Aorta (tissue), 5 donors: ENCODE data around the gene HNRNPR. TPM values are rescaled to one million over a fixed set of nuclear protein-coding genes. Genes with fewer than 3 reads are reported as not detected.

ENCODE experiments used
- ATAC-seq: fragments of 200-7000 bp; cut with Tn5 transposase; one replicate; pipeline ENCODE4 v1.9.1; 2022; ENCODE audit warnings: moderate library complexity; ENCODE audit not compliant: low FRiP score
- DNase-seq, 2 donors: peaks; one replicate each; pipeline ENCODE4 v3.0.0-alpha.2; 2020
- H3K27ac ChIP-seq, 2 donors: one replicate each; pipeline ENCODE4 v1.5.1; 2013; ENCODE audit warnings: low read length in 2 of 2, mild to moderate bottlenecking in 2 of 2, moderate library complexity in 2 of 2, control low read depth in 1 of 2, inconsistent platforms in 1 of 2, low read depth in 1 of 2
- H3K27me3 ChIP-seq, 2 donors: one replicate each; pipeline ENCODE4 v1.6.1; 2013; ENCODE audit warnings: control low read depth in 1 of 2, low read length in 1 of 2, mild to moderate bottlenecking in 1 of 2, moderate library complexity in 1 of 2; ENCODE audit not compliant: insufficient read depth in 2 of 2, control insufficient read depth in 1 of 2
- H3K36me3 ChIP-seq, 2 donors: one replicate each; pipeline ENCODE4 v1.6.1; 2013; ENCODE audit warnings: control low read depth in 1 of 2, low read length in 1 of 2, mild to moderate bottlenecking in 1 of 2; ENCODE audit not compliant: insufficient read depth in 2 of 2, control insufficient read depth in 1 of 2
- H3K4me1 ChIP-seq, 2 donors: one replicate each; pipeline ENCODE4 v1.6.1; 2013; ENCODE audit warnings: low read length in 2 of 2, control low read depth in 1 of 2, mild to moderate bottlenecking in 1 of 2, moderate library complexity in 1 of 2; ENCODE audit not compliant: insufficient read depth in 2 of 2, control insufficient read depth in 1 of 2
- H3K4me3 ChIP-seq, 2 donors: one replicate each; pipeline ENCODE4 v1.5.1; 2013; ENCODE audit warnings: low read length in 2 of 2, control low read depth in 1 of 2, mild to moderate bottlenecking in 1 of 2
- H3K9me3 ChIP-seq: one replicate; pipeline ENCODE4 v1.6.1; 2013; ENCODE audit warnings: mild to moderate bottlenecking, low read length; ENCODE audit not compliant: control insufficient read depth
- WGBS, 2 donors: extraction: QIAGEN DNeasy Blood & Tissue Kit; methylation state at CpG; one replicate each; pipeline ENCODE4 v1.1.7; 2013; 5-methylcytosine and 5-hydroxymethylcytosine counted together
- intact Hi-C, 2 donors: fragments of 100-400 bp; cut with DNase I; formaldehyde crosslinking; loops; one replicate each; pipeline versions ENCODE4 v1.14.2 to v1.15.0; 2022
- polyA plus RNA-seq, 2 donors: library from polyadenylated mRNA; stranded (reverse); fragments of 200-250 nt; gene quantifications; one replicate each; pipeline ENCODE4 v1.2.3, GENCODE V29; 2013
- total RNA-seq, 2 donors: library from RNA; stranded (reverse); fragmentation: NEBNext Ultra II Directional; extraction: Animal tissue kit (Norgen Biotek cat#: 25700); gene quantifications; one replicate each; pipeline ENCODE4 v1.2.1, GENCODE V29; 2021
- donor health status: healthy with polysubstance abuse.
- donor health status: Bipolar disorder and iron deficiency.
- donor health status: DM: no; HTN: no; CAD: no.
- donor health status: DM: no; HTN: no; CAD: no.
- donor health status: DM: yes; HTN: yes; CAD: no.

HNRNPR gene
- total and polyA plus RNA-seq, 4 donors, result 56.6 to 120 (median 90.9) TPM

DNA sequence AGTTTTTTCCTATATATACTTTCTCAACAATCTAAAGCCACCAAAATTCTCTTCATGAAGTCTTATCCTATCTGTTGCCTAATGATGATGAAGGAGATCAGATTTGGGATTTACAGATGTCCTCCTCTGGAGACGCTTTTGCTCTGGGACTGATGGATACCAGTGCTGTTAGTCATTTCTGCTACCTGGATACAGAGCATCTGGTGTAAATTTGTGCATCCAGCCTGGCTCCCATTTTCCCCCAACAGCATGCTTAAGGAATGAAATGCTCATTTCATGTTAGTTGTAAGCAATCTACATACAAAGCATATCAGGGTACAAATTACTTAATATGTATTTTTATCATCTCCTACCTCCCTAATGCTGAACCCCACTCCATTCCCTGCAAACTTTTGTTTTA, 57.7 kb downstream of the HNRNPR start:
- Histone ChIP-seq H3K4me3 (no peak overlapping the region), H3K36me3 (peaks cover 2 to 4% of the 10 kb centered on the region in 2 donors), H3K4me1 (no peaks in the 10 kb centered on the region), H3K9me3 (no peaks in the 10 kb centered on the region), H3K27me3 (no peaks in the 10 kb centered on the region), H3K27ac (no peak overlapping the region)
- ATAC-seq, result no peak
- intact Hi-C loops, result no loop called here
- no peak for DNase-seq
- 93 to 100% methylated on average over 1 of the region's 1 CpG for WGBS, 2 donors

DNA sequence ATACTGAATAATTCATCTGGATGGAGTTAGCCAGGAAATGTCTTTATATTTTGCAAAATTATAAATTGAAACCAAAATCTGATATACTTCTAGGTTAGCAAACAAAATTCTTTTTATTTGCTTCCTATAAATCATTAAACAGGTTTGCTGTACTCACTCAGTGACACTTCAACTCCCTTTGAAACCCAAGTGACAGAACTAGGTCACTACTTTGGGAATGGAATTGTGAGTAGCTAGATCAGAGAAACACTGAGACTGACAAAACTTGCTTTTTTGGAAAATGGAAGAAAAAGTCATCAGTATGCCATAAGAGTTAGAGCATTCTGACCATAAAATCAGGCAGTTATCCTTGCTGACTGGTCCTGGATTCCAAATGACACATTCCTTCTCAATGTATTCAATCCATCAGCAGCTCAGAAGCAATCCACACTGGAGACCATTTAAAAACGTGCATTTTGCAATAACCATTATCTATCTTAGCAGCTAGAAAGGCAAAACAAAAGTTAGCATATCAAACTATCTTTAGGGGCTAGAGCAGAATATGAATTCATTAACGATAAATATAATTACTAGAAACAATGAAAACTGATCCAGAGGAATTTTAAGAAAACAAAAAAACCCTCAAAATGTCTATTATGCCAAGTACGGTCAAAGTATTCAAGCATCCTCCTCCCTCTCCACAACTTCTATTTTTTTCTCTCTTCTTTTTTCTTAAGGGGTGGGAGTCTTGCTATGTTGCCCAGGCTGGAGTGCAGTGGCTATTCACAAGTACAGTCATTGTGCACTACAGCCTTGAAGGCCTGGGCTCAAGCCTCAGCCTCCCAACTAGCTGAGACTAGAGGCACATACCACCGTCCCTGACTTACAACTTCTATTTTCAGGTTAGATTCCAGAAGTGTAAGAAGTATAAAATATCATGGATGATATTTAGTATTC, 60.1 kb downstream of the HNRNPR start:
- intact Hi-C loops, result no loop called here
- no peak for DNase-seq
- Histone ChIP-seq H3K4me3 (no peak overlapping the region), H3K27me3 (no peaks in the 10 kb centered on the region), H3K36me3 (peaks cover 4 to 5% of the 10 kb centered on the region in 2 donors), H3K27ac (no peak overlapping the region), H3K9me3 (no peaks in the 10 kb centered on the region), H3K4me1 (no peaks in the 10 kb centered on the region)
- no peak for ATAC-seq
- WGBS, 2 donors, result 72 to 74% methylated on average over 4 of the region's 4 CpGs

DNA sequence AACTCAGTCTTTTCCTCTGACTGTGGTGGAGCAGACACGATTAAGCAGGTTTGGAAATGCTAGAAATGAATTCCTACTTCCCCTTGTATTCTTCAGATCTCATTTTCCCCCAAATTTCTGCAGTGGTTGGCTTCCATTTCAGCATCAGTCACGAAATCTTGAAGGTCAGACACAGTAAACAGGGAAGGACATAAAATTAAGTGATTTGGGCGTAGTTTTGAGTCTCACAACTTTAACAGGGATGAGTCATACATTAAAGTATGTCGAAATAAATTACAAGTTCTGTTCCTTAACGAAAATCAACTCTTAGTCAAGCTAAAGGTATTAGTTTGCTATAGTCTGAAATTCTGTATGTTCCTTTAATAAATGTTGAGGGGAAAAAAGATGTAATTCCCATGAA, 61.1 kb downstream of the HNRNPR start:
- peaks cover 4 to 5% of the 10 kb centered on the region in 2 donors for H3K36me3 ChIP-seq
- no peaks in the 10 kb centered on the region for H3K4me1 ChIP-seq
- no peaks in the 10 kb centered on the region for H3K27me3 ChIP-seq
- no peaks in the 10 kb centered on the region for H3K9me3 ChIP-seq
- WGBS, 2 donors, result 66 to 71% methylated on average over 5 of the region's 5 CpGs
- ATAC-seq, result no peak
- no peak overlapping the region for H3K27ac ChIP-seq
- DNase-seq, result no peak
- H3K4me3 ChIP-seq, result no peak overlapping the region
- intact Hi-C loops, result no loop called here

DNA sequence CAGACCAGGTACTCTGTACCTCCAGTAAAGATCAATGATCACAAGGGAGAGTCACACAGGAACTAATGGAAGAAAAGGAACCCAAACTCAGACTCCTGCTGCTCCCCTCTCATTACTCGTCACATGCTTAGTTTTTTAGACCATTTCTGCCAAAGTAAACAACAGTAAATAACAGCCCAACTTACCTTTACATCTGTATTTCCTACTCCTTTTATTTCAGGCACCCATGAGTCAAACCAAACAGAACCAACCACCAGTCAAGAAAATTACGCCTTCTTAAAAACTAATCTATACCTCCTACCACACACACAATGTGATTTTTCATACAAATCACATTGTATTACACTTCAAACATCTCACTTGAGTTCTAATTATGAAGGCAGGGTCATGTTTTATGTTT, 65.4 kb downstream of the HNRNPR start:
- Histone ChIP-seq H3K27ac (no peak overlapping the region), H3K36me3 (peaks cover 4 to 5% of the 10 kb centered on the region in 2 donors), H3K9me3 (no peaks in the 10 kb centered on the region), H3K4me1 (no peaks in the 10 kb centered on the region), H3K4me3 (no peak overlapping the region), H3K27me3 (peaks cover 0 to 2% of the 10 kb centered on the region in 2 donors)
- intact Hi-C loops, result no loop called here
- ATAC-seq, result no peak
- WGBS, 2 donors, result 56 to 60% methylated on average over 2 of the region's 2 CpGs
- no peak for DNase-seq

DNA sequence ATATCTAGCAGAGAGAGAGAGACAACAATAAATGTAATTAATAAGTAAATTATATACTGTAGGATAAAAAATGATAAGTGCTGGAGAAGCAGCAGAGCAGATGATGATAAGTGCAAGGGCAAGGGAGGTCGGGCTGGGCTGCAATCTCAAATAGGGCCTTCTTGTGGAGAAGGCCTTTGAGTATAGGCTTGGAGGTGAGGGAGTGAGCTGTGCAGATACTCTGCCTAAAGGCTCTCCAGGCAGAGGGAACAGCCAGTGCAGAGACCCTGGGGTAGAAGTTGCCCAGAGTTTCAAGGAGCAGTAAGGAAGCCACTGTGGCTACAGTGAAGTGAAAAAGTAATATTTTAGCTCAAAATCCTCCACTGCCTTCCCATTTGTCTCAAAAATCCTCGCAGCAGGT, 67.6 kb downstream of the HNRNPR start:
- ATAC-seq (no peak), DNase-seq (no peak)
- H3K9me3 ChIP-seq, result no peaks in the 10 kb centered on the region
- intact Hi-C loops, result no loop called here
- H3K27ac ChIP-seq, result no peak overlapping the region
- H3K4me1 ChIP-seq, result no peaks in the 10 kb centered on the region
- peaks cover 0 to 3% of the 10 kb centered on the region in 2 donors for H3K36me3 ChIP-seq
- no peak overlapping the region for H3K4me3 ChIP-seq
- H3K27me3 ChIP-seq, result peaks cover 0 to 2% of the 10 kb centered on the region in 2 donors
- 95 to 98% methylated on average over 2 of the region's 2 CpGs for WGBS, 2 donors

DNA sequence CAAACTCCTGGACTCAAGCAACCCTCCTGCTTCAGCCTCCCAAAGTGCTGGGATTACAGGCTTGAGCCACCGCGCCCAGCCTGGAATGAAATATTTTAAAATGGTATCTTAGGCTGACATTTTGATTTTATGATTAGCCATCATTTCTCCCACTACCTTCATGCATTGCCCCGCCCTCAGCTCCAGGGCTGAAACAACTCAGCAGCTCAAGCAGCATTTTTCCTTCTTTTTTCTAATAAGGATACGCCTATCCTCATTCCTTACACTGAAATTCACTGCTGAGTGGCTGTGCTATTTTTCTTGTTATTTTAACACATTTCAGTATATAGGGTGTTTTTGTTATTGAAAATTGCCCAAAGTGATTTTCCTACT, 70.0 kb downstream of the HNRNPR start:
- intact Hi-C loops, result no loop called here
- H3K4me1 ChIP-seq, result no peaks in the 10 kb centered on the region
- H3K27me3 ChIP-seq, result peaks cover 0 to 2% of the 10 kb centered on the region in 2 donors
- DNase-seq (no peak), ATAC-seq (no peak)
- H3K36me3 ChIP-seq, result no peaks in the 10 kb centered on the region
- H3K27ac ChIP-seq, result no peak overlapping the region
- WGBS, 2 donors, result 74 to 94% methylated on average over 4 of the region's 4 CpGs
- no peak overlapping the region for H3K4me3 ChIP-seq
- no peaks in the 10 kb centered on the region for H3K9me3 ChIP-seq

DNA sequence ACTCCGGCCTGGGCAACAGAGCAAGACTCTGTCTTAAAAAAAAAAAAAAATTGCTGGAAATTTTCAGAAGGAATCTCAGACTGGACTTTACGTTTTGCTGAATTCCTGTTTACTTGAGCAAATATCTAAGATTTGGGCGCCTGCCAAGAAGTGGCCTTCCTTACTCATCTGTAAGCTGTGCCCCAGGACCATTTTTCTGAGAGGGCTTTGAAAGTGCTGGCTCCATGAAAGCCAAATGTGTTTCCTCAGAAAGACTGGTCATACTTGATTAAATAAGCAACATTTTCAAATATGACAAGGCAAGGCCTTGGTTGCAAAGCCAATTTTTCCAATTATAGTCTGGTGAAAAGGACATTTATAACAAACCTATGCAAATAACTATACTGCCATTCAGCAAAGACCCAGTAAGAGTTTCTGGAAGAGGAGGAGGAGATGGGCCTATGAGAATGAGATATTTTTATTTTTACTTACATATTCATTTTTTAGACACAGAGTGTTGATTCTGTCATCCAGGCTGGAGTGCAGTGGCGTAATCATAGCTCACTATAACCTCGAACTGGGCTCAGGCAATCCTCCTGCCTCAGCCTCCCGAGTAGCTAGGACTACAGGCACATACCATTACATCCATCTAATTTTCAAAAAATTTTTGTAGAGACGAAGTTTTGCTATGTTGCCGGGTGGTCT, 70.5 kb downstream of the HNRNPR start:
- WGBS, 2 donors, result 75 to 78% methylated on average over 8 of the region's 8 CpGs
- no peak for DNase-seq
- ATAC-seq, result no peak
- Histone ChIP-seq H3K27me3 (peaks cover 0 to 2% of the 10 kb centered on the region in 2 donors), H3K36me3 (no peaks in the 10 kb centered on the region), H3K4me1 (no peaks in the 10 kb centered on the region), H3K27ac (no peak overlapping the region), H3K9me3 (no peaks in the 10 kb centered on the region), H3K4me3 (no peak overlapping the region)
- intact Hi-C loops, result no loop called here

DNA sequence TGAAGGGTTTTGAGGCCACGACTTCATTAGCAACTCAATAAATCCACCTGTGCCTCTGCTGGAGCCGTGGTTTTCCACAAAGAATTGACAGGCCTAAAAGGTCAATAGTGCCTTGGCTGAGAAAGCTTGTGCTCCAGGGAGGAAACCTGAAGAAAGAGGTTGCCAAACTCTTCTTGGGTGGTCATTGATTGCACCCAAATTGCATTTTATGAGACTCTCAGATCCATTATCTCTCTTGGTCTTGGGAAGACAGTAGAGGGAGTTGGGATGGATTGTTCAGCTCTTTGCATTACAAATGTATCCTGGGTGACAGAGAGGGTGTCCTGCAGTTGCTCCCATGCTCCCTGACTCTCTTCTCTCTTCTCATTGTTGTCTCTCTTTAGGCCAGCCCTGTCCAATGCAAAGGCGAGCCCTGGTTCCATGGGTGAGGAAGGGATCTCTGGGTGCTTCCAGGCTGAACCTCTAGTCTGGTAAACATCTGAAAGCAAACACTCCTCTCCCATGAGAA, 80.7 kb downstream of the HNRNPR start:
- no peak overlapping the region for H3K4me3 ChIP-seq

More for the DNA sequence above, 80.7 kb downstream of the HNRNPR start:
- Histone ChIP-seq H3K9me3 (no peaks in the 10 kb centered on the region), H3K36me3 (no peaks in the 10 kb centered on the region), H3K27me3 (no peaks in the 10 kb centered on the region), H3K4me1 (no peaks in the 10 kb centered on the region), H3K27ac (no peak overlapping the region)
- DNase-seq (no peak), ATAC-seq (no peak)
- intact Hi-C loops, result no loop called here
- 59 to 72% methylated on average over 3 of the region's 3 CpGs for whole genome bisulfite sequencing, 2 donors
